Cerebellar cortex (tissue), 1 donor: ENCODE results near the gene ADPRS.

Experiments used
- DNase-seq: peaks from one replicate; pipeline ENCODE4 v3.0.0-alpha.2; 2015; ENCODE audit warnings: low spot score

The ADPRS gene

DNA sequence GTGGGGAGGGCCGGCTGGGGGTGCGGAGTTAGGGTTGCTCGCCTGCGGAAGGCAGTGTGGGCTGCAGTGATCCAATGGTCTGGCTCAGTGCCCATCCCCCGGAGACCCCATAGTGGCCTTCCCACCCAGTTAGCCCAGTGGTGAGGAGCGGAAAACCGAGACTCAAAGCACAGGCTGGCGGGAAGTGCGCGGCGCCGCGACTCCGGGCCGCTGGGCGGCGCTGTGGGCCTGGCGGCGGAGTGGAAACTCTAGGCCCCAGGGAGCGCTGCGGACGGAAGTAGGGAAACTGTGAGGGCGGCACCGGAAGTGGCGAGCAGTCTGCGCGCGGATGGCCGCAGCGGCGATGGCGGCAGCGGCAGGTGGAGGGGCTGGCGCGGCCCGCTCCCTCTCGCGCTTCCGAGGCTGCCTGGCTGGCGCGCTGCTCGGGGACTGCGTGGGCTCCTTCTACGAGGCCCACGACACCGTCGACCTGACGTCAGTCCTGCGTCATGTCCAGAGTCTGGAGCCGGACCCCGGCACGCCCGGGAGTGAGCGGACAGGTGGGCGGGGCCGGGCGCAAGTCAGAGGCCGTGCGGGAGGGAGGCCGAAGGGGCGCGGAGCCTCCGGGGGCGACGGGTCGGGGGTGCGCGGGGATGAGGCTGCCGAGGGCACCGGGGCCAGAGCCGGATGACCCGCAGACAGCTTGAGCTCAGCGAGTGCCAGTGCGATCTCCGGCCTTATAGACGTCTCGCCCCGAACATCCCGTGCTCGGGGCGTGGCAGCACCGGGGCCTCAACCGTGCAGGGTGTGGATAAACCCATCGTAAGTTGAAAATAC, at the start of gene ADPRS:
ADPRS (plus strand) TSS at position 316 of the 816 bp plus-strand sequence; CDS start at position 329, 13 bp downstream.
- peak; percentile 84 for DNase-seq

- no peak for DNase-seq
These were observed 48.5 kb upstream of the ADPRS start for GRCh38 chr1:36040238-36040637.

GRCh38 chr1:36051821-36052220, 36.9 kb upstream of the ADPRS start:
- no peak for DNase-seq

DNA sequence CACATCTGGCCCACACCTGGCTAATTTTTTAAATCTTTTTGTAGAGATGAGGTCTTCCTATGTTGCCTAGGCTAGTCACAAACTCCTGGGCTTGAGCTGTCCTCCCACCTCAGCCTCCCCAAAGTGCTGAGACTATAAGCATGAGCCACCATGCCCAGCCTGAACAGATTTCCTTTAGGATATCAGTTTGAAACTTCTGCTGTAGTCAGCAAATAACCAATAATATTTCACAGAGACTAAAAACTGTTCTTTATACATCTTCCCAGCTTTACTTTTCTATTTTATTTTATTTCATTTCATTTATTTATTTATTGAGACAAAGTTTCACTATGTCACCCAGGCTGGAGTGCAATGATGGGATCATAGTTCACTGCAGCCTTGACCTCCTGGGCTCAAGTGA, 34.7 kb upstream of the ADPRS start:
- DNase-seq = no peak

DNA sequence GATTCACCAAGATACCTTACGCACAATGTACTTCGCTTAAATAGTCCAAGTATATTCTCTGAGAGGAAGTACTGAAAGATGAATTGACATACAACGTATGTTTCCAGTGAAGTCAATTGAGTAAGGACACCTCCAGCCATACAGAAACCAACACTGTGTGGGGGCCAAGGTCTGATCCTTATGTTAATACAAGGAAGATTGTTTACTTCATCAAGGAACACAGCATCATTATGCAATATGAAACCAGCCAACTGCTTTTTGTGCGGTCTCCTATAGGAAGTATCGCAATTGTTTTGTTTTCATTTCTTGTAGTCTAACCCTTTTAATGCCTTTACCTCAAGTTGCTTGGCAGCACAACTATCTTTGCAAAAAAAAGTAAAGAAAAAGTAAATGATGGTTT, 33.0 kb upstream of the ADPRS start:
- DNase-seq = no peak

DNA sequence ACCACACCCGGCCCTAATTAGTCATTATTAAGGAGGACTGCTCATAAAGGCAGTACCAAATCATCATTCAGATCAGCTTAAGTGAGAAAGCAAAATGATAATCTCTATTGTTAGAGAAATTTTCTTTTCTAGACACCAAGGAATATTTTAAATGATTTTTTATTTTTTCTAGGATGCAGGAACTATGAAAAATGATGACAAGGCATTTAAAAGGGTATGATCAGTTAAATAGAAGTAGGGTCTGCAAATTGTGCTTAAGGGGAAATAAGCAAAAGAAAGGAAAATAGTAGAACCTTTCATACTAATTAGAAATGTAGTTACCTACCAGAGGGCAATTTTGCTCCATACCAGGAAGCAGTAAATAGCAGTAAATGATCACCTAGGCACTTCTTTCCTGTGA, 26.4 kb upstream of the ADPRS start:
- no peak for DNase-seq

DNA sequence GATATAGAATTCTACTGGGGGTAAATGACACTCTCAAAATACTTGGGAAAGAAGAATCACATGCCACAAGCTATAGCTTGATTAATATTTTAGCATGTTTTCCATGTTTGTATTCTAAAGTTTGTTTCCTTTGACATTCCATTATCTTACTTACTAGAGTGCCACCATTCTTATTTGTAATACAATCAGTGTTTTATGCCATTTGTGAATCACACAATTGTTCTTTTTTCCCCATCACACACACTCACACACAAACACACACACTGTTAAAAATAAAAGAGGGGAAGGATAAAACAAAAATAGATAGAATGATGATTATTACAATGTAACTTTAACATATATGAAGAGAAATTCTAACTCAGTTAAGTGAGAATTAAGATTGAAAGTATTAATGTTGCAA, 20.8 kb upstream of the ADPRS start:
- DNase-seq = no peak

- no peak for DNase-seq
These were observed 19.8 kb upstream of the ADPRS start for GRCh38 chr1:36068866-36069265.

- no peak for DNase-seq
These were observed 18.3 kb upstream of the ADPRS start for GRCh38 chr1:36070349-36070748.

DNA sequence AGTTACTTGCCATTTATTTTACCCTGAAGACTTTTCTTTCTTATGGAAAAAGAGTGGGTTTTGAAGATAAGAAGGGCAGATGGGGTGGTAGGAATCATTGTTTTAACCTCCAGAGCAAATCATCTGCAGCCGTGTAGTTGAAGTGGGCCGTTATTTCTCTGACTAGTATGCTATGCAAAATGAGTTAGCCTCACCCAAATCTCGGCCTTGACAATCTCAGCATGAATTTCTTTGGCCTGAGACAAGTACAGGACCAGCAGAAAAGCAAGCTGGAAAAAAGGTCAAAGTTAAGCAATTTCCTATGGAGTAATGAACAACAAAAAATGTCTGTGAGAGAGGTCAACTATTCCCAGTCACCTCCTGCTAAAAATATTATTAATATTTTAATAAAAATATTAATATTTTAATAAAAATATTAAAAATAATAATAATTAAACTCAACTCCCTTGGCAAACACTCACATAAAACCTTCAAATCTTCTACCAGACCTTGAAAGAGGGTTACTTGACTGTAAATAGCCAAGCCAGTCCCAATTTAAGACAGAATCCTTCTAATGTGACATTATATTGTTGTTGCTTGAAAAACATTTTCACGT, 11.6 kb upstream of the ADPRS start:
- no peak for DNase-seq

DNA sequence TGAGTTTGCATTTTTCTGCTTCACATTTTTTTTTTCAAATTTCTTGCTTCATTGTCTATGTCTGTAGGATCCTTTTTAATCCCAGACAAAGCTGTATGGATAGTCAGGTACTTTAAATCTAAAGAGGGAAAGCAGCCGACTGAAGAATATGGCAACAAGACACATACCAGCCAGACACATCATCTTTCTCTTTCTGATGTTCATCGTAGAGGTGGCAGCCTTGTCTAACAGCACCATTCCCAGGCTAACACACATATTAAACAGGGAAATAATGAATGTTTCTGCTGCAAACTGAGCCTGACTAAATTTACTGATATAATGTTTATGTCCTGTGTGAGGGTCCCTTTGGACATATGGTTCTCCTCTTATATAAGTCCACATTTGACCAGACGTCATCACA, 8.5 kb upstream of the ADPRS start:
- DNase-seq = no peak

GRCh38 chr1:36080801-36081200, 7.9 kb upstream of the ADPRS start:
- DNase-seq = no peak

GRCh38 chr1:36081926-36082485, 6.7 kb upstream of the ADPRS start:
- no peak for DNase-seq

GRCh38 chr1:36083219-36083618, 5.5 kb upstream of the ADPRS start:
- DNase-seq = no peak

DNA sequence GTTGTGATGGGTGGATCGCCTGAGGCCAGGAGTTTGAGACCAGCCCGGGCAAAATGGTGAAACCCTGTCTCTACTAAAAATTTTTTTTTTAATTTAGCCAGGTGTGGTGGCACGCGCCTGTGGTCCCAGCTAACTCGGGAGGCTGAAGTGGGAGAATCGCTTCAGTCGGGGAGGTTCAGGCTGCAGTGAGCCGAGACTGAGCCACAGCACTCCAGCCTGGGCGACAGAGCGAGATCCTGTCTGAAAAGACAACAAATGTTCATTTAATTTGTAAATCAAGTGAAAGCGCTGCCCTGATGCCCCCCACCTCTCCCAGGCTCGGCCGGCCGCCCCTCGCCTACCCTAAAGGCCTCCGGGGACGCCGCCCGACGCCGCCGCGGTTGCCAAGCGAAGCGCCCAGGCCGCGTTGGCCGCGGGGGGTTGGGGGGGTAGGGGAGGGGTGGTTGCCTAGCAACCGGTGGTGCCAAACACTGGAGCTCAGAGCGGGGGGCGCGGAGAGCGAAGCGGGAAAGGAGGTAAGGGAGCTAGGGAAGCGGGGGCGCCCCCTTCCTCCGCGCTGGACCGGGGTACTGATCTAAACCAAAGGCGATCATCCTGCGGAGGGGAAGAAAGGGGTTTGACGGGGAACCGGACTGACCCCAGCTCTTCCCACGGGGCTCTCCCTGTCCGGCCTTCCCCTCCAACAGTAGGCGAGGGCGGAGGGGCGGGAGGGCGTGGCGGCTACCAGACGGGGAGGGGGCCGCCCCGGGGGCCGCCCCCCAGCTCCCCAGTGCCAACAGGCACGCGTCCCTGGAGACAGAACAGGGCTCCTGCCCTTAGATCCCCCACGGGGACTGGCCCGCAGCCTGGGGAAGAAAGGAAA, 4.8 kb upstream of the ADPRS start, which contains the start of gene TEKT2:
TEKT2 (plus strand) TSS at position 460 of the 862 bp plus-strand sequence. CDS start 828 bp downstream, outside the sequence.
- DNase-seq = no peak

- no peak for DNase-seq
These were observed 4.1 kb upstream of the ADPRS start for GRCh38 chr1:36084497-36085115.

DNA sequence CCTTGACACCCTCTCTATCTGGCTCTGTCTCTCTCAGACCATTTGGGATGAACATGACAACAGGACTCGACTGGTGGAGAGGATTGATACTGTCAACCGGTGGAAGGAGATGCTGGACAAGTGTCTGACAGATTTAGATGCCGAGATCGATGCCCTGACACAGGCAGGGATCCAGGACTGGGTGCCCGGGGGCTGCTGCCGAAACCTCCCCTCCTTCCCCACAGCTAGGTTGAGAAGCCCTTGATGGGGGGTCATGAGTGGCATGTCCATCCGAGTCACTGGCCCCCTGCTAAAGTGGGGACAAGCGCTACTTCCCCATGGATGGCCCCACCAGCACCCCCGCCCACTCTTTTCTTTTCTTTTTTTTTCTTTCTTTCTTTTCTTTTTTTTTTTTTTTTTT, 3.6 kb upstream of the ADPRS start:
- no peak for DNase-seq

DNA sequence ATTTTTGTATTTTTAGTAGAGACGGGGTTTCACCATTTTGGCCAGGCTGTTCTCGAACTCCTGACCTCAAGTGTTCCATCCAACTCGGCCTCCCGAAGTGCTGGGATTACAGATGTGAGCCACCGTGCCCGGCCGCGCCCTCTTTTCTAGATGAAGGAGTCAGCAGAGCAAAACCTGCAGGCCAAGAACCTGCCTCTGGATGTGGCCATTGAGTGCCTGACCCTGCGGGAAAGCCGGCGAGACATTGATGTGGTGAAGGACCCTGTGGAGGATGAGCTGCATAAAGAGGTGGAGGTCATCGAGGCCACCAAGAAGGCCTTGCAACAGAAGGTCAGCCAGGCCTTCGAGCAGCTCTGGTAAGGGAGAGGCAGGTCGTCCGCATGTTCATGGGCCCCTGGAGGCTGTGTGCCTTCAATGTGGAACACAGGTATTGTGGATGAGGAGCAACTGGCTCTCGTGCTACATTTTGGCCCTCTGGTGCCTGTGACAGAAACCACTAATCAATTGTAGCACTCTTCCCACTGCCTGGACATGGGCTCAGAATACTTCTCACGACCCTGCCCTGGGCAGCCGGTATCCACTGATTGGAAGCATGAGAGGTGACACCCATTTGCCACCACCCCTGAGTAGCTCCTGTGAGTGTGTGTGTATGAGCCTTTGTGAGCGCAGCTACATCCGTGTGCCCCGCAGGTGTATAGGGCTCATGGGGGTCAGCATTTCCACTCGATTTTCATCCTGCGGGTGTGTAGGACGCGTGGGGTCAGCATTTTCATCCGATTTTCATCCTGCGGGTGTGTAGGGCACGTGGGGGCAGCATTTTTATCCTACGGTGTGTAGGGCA, 2.8 kb upstream of the ADPRS start:
- no peak for DNase-seq

DNA sequence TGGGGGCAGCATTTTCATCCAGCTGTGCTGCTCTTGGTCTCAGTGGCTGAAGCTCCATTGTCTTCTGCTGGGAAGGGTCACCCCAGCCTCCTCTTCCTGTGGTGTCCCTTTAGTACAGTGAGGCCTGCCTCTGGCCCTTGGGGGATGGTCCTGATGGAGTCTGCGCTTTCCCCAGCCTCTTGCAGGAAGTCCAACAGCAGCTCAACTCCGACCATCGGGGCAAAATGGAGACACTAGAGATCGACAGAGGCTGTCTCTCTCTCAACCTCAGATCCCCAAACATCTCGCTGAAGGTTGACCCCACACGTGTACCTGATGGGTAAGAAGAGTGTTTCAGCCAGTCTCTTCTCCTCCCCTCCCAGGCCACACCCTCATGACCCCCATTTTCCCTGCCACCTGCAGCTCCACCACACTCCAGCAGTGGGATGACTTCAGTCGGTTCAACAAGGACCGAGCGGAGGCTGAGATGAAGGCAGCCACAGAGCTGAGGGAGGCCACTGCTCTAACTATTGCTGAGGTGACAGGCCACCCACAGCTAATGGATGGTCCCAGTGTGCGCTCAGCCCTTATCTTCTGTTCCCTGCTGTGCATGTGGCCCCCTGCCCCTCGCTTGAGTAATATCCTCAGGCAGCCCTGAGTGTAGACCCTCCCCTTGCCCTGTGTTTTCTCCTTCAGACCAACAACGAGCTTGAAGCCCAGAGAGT, 2.0 kb upstream of the ADPRS start:
- DNase-seq = no peak
